HepG2 (cell line): ENCODE measurements around the gene PHLDB1. TPM values are rescaled to one million over a fixed set of nuclear protein-coding genes. Genes with fewer than 3 reads are reported as not detected.

ENCODE experiments used
- ATF7 ChIP-seq, 2 experiments: fragments of 450-650 bp in 1 of 2; sonication (generic) in 1 of 2; formaldehyde crosslinking in 1 of 2; IDR thresholded peaks; 2 replicates each; pipeline versions ENCODE4 v1.4.0 to v1.6.1; 2016 to 2020; ENCODE audit warnings: antibody characterized with exemption in 1 of 2, mild to moderate bottlenecking in 1 of 2, missing genetic modification reagents in 1 of 2
- FOSL2 ChIP-seq: sonication (generic); formaldehyde crosslinking; IDR thresholded peaks from 2 replicates; pipeline ENCODE4 v1.4.0; 2020; ENCODE audit warnings: missing genetic modification reagents
- KLF11 ChIP-seq: IDR thresholded peaks from 2 replicates; pipeline ENCODE4 v1.6.1; 2016; ENCODE audit warnings: missing compliant biosample characterization
- LBX2 ChIP-seq: sonication (generic); formaldehyde crosslinking; IDR thresholded peaks from 2 replicates; pipeline ENCODE4 v1.5.0; 2020; ENCODE audit warnings: missing genetic modification reagents, mild to moderate bottlenecking, borderline replicate concordance
- LRRFIP1 ChIP-seq: sonication (generic); formaldehyde crosslinking; conservative IDR thresholded peaks from 2 replicates; pipeline ENCODE4 v1.4.0; 2020; ENCODE audit warnings: missing genetic modification reagents
- MAFF ChIP-seq: IDR thresholded peaks from 2 replicates; pipeline ENCODE4 v1.6.1; 2011; ENCODE audit warnings: low read depth, low read length, improper control_type of control experiment
- MAFK ChIP-seq, 2 experiments: IDR thresholded peaks in 1 of 2; conservative IDR thresholded peaks in 1 of 2; 2 replicates each; pipeline ENCODE4 v1.6.1; 2011; ENCODE audit warnings: improper control_type of control experiment in 2 of 2, low read length in 2 of 2
- NCOR1 ChIP-seq: fragments of 200-600 bp; sonication (generic); IDR thresholded peaks from 2 replicates; pipeline ENCODE4 v1.7.0; 2017; ENCODE audit warnings: antibody characterized with exemption, low read length, borderline replicate concordance
- NR2C2 ChIP-seq: sonication (generic); formaldehyde crosslinking; IDR thresholded peaks from 2 replicates; pipeline ENCODE4 v1.4.0; 2020; ENCODE audit warnings: missing genetic modification reagents, mild to moderate bottlenecking, moderate library complexity, borderline replicate concordance
- PRDM10 ChIP-seq: sonication (generic); formaldehyde crosslinking; IDR thresholded peaks from 2 replicates; pipeline ENCODE4 v1.4.0; 2020; ENCODE audit warnings: low read depth, missing genetic modification reagents
- SMARCC2 ChIP-seq: fragments of 450-650 bp; IDR thresholded peaks from 2 replicates; pipeline ENCODE4 v1.6.1; 2017; ENCODE audit warnings: antibody characterized with exemption, mild to moderate bottlenecking
- TBL1XR1 ChIP-seq: fragments of 150-350 bp; IDR thresholded peaks from 2 replicates; pipeline ENCODE4 v1.6.1; 2014; ENCODE audit warnings: borderline replicate concordance, low read length; ENCODE audit not compliant: partially characterized antibody
- TOE1 ChIP-seq: sonication (generic); formaldehyde crosslinking; IDR thresholded peaks from 2 replicates; pipeline ENCODE4 v1.4.0; 2020; ENCODE audit warnings: mild to moderate bottlenecking, missing genetic modification reagents
- TP53 ChIP-seq: sonication (generic); formaldehyde crosslinking; conservative IDR thresholded peaks from 2 replicates; pipeline ENCODE4 v1.4.0; 2020; ENCODE audit warnings: missing genetic modification reagents
- ZFP36 ChIP-seq: fragments of 150-350 bp; IDR thresholded peaks from 2 replicates; pipeline ENCODE4 v1.6.1; 2018; ENCODE audit warnings: borderline replicate concordance, low read length, low read depth; ENCODE audit not compliant: partially characterized antibody
- ZFP91 ChIP-seq: sonication (generic); formaldehyde crosslinking; IDR thresholded peaks from 2 replicates; pipeline ENCODE4 v1.9.0; 2022; ENCODE audit warnings: missing genetic modification reagents, mild to moderate bottlenecking, borderline replicate concordance
- ZNF331 ChIP-seq: sonication (generic); formaldehyde crosslinking; IDR thresholded peaks from 2 replicates; pipeline ENCODE4 v1.4.0; 2020; ENCODE audit warnings: missing genetic modification reagents
- ZNF703 ChIP-seq: sonication (generic); formaldehyde crosslinking; IDR thresholded peaks from 2 replicates; pipeline ENCODE4 v1.5.1; 2020; ENCODE audit warnings: missing genetic modification reagents, mild to moderate bottlenecking, moderate library complexity, borderline replicate concordance
- polyA plus RNA-seq, 8 experiments: library from polyadenylated mRNA; depleted of rRNA in 3 of 8; stranded (reverse) in 7 of 8; unstranded in 1 of 8; fragments of >200 nt; fragmentation: Illumina TruSeq in 4 of 8; extraction: Trizol in 4 of 8; gene quantifications; 2 replicates each; pipeline versions ENCODE4 v1.2.1 to v1.2.3, GENCODE V29; 2011 to 2016; ENCODE audit warnings: low read depth in 4 of 8, missing spikeins in 1 of 8, mixed read lengths in 1 of 8; ENCODE audit not compliant: insufficient read depth in 1 of 8
- total RNA-seq, 5 experiments: library from RNA; depleted of rRNA; stranded (reverse); fragments of >200 nt; fragmentation: Illumina TruSeq; extraction: Trizol; gene quantifications; 2 replicates each; pipeline ENCODE4 v1.2.3, GENCODE V29; 2016; ENCODE audit warnings: low read depth in 1 of 5

Gene PHLDB1
- total and polyA plus RNA-seq, 2 of the 13 experiments (the other 11 are each of a cell fraction or from before 2014, with no cell fraction given): 13.8 to 14.2 TPM

- TF ChIP-seq KLF11 (no peak), LBX2 (CRISPR knock-in tag) (no peak), ZFP91 (CRISPR knock-in tag) (0 out of 2 replicates have a peak, but pooled peaks have one; percentile 17), ZNF331 (CRISPR knock-in tag) (no peak), LRRFIP1 (no peak), FOSL2 (peak; percentile 71), ZNF703 (CRISPR knock-in tag) (no peak), NR2C2 (CRISPR knock-in tag) (no peak), NCOR1 (no peak), TP53 (CRISPR knock-in tag) (no peak), SMARCC2 (no peak), TBL1XR1 (no peak), MAFF (peak; percentile 55), TOE1 (no peak), ZFP36 (no peak), MAFK (conservative IDR thresholded peaks at IDR 0.05 in 1 of 2, IDR thresholded peaks at IDR 0.05 in 1 of 2; ENCODE audit: low read length in 2 of 2) (peak; percentile 53 to 84), ATF7 (IDR thresholded peaks at IDR 0.05) (no peak), ATF7 (CRISPR knock-in tag; IDR thresholded peaks at IDR 0.05) (no peak), PRDM10 (CRISPR knock-in tag) (no peak)
Observed at GRCh38 chr11:118691926-118692830, 84.8 kb downstream of the PHLDB1 start (continued).
